IMR-90 (cell line): ENCODE measurements around the gene SNX7.
A peak's percentile ranks its signal among the peaks of the same experiment; 100 is the strongest.

Experiments
- BHLHE40 ChIP-seq: fragments of 150-350 bp; IDR thresholded peaks from 2 replicates; pipeline ENCODE4 v1.6.1; 2016; ENCODE audit warnings: mild to moderate bottlenecking, low read depth, low read length
- CEBPB ChIP-seq: IDR thresholded peaks from 2 replicates; pipeline ENCODE4 v1.6.1; 2012; ENCODE audit warnings: low read depth, low read length, improper control_type of control experiment
- FOS ChIP-seq: fragments of 150-350 bp; IDR thresholded peaks from 2 replicates; pipeline ENCODE4 v1.6.1; 2016; ENCODE audit warnings: low read depth, low read length
- MXI1 ChIP-seq: IDR thresholded peaks from 2 replicates; pipeline ENCODE4 v1.6.1; 2012; ENCODE audit warnings: low read depth, mild to moderate bottlenecking, low read length, moderate library complexity, borderline replicate concordance
- POLR2A ChIP-seq: IDR thresholded peaks from 2 replicates; pipeline ENCODE4 v1.6.1; 2012; ENCODE audit warnings: mild to moderate bottlenecking, low read depth, low read length
- RAD21 ChIP-seq: IDR thresholded peaks from 2 replicates; pipeline ENCODE4 v1.6.1; 2012; ENCODE audit warnings: low read length, improper control_type of control experiment
- RCOR1 ChIP-seq: IDR thresholded peaks from 2 replicates; pipeline ENCODE4 v1.6.1; 2012; ENCODE audit warnings: mild to moderate bottlenecking, low read length, improper control_type of control experiment; ENCODE audit not compliant: insufficient replicate concordance
- TF ChIP-seq, protein P1 (sequence below): conservative IDR thresholded peaks from 2 replicates; pipeline ENCODE4 v1.5.1; 2012; ENCODE audit warnings: mild to moderate bottlenecking, low read depth, low read length, improper control_type of control experiment
- TF ChIP-seq, protein P2 (sequence below): fragments of 150-350 bp; IDR thresholded peaks from 2 replicates; pipeline ENCODE4 v1.6.1; 2016; ENCODE audit warnings: low read depth, mild to moderate bottlenecking, low read length, moderate library complexity, borderline replicate concordance

DNA sequence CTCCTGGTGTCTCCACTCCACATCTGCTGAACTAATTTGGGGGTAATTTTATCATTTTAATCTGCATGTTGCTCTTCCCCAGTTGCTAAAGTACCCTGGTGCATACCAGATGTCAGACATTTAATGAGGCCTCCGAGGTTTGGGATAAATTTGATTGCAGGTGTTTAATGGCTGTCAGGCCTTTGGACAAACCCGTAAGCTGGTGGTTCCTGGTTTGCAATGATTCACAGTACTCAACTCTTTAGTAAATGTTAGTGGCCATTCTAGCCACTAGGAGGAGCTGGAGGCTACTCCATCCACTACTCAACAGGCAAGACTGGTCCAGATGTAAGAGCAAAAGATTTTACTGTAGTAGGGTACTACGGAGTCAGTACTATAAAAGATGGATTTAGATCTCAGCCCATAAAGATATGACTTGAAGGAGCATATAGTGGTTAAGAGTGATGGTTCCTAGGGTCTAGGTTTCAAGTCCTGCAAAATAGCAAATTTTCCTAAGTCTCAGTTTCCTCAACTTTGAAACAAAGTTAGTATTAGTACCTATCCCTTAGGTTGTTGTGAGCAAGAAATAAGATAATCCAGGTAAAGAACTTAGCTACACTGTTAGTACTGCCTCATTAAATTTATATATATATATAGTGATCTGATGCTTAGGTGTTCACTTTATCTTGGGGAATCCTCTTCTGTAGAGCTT, 132.8 kb downstream of the SNX7 start:
- TF ChIP-seq POLR2A (no peak), CEBPB (no peak), FOS (no peak), RAD21 (peak; percentile 85), RCOR1 (no peak), BHLHE40 (no peak), MXI1 (no peak)
- TF ChIP-seq, protein P1, sequence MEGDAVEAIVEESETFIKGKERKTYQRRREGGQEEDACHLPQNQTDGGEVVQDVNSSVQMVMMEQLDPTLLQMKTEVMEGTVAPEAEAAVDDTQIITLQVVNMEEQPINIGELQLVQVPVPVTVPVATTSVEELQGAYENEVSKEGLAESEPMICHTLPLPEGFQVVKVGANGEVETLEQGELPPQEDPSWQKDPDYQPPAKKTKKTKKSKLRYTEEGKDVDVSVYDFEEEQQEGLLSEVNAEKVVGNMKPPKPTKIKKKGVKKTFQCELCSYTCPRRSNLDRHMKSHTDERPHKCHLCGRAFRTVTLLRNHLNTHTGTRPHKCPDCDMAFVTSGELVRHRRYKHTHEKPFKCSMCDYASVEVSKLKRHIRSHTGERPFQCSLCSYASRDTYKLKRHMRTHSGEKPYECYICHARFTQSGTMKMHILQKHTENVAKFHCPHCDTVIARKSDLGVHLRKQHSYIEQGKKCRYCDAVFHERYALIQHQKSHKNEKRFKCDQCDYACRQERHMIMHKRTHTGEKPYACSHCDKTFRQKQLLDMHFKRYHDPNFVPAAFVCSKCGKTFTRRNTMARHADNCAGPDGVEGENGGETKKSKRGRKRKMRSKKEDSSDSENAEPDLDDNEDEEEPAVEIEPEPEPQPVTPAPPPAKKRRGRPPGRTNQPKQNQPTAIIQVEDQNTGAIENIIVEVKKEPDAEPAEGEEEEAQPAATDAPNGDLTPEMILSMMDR, result peak; percentile 81
- TF ChIP-seq, protein P2, sequence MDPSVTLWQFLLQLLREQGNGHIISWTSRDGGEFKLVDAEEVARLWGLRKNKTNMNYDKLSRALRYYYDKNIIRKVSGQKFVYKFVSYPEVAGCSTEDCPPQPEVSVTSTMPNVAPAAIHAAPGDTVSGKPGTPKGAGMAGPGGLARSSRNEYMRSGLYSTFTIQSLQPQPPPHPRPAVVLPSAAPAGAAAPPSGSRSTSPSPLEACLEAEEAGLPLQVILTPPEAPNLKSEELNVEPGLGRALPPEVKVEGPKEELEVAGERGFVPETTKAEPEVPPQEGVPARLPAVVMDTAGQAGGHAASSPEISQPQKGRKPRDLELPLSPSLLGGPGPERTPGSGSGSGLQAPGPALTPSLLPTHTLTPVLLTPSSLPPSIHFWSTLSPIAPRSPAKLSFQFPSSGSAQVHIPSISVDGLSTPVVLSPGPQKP, result no peak
